HFF-Myc (cell line): ENCODE measurements around the gene EMD.
"Not testable (repeated sequence)": the region's sequence is repeated elsewhere in the genome, so short reads cannot be mapped to it uniquely, and the experiment has no call there.

ENCODE experiments used
- DNase-seq: peaks from one replicate; pipeline ENCODE4 v3.0.0-alpha.2; 2011; ENCODE audit warnings: low read depth; ENCODE audit errors: extremely low read depth
- H3K4me3 ChIP-seq: replicated peaks from 2 replicates; pipeline ENCODE4 v1.5.1; 2011; ENCODE audit warnings: low read depth, mild to moderate bottlenecking, control low read depth, low read length
- CTCF ChIP-seq: IDR thresholded peaks from 2 replicates; pipeline ENCODE4 v1.5.1; 2012; ENCODE audit warnings: mild to moderate bottlenecking, low read depth, low read length, control low read depth; ENCODE audit errors: missing control alignments

EMD gene

GRCh38 chrX:154378799-154379568 is at the start of gene EMD:
Gene EMD (plus strand): TSS chrX:154379295. CDS start chrX:154379485, 190 bp downstream.
- TF ChIP-seq CTCF = no peak

GRCh38 chrX:154332561-154332960 is 46.5 kb upstream of the EMD start:
- no peak for DNase-seq
- no peak for TF ChIP-seq CTCF
- no peak overlapping the region for H3K4me3 ChIP-seq

More at GRCh38 chrX:154378799-154379568, at the start of gene EMD:
- peak; percentile 85 for DNase-seq
- H3K4me3 ChIP-seq = peak within 1 kb of the TSS; percentile 74

- no peak for DNase-seq
- no peak for TF ChIP-seq CTCF
- no peak overlapping the region for H3K4me3 ChIP-seq
These were observed 46.0 kb upstream of the EMD start for GRCh38 chrX:154333116-154333515.

- no peak for TF ChIP-seq CTCF
- no peak overlapping the region for H3K4me3 ChIP-seq
- DNase-seq = no peak
These were observed 45.2 kb upstream of the EMD start for GRCh38 chrX:154333837-154334271.

GRCh38 chrX:154334496-154334895 is 44.6 kb upstream of the EMD start:
- no peak for DNase-seq
- no peak for TF ChIP-seq CTCF
- H3K4me3 ChIP-seq = no peak overlapping the region

GRCh38 chrX:154341399-154342298 is 37.4 kb upstream of the EMD start:
- H3K4me3 ChIP-seq, DNase-seq: not testable (repeated sequence)

GRCh38 chrX:154343063-154343462 is 36.0 kb upstream of the EMD start:
- DNase-seq, H3K4me3 ChIP-seq: not testable (repeated sequence)

- H3K4me3 ChIP-seq = not testable (repeated sequence)
These were observed 35.5 kb upstream of the EMD start for GRCh38 chrX:154343620-154344019.

More at GRCh38 chrX:154343620-154344019, 35.5 kb upstream of the EMD start:
- DNase-seq = not testable (repeated sequence)
